Measurements from ENCODE around the gene ELK3.

- TF ChIP-seq ZNF121 (tag by site-specific recombination; IDR thresholded peaks at IDR 0.05): no peak
- no peak for TF ChIP-seq ZNF561 (tag by site-specific recombination; IDR thresholded peaks at IDR 0.05; ENCODE audit: borderline replicate concordance)
- no peak for TF ChIP-seq ZBTB48 (tag by site-specific recombination; IDR thresholded peaks at IDR 0.05)
- TF ChIP-seq RBAK (tag by site-specific recombination; IDR thresholded peaks at IDR 0.05): no peak
- TF ChIP-seq ZBTB1 (tag by site-specific recombination; IDR thresholded peaks at IDR 0.05): no peak
These were observed 39.0 kb upstream of the ELK3 start for GRCh38 chr12:96155181-96155580.

All from HEK293 (cell line).